ENCODE data around the gene MICU1. TPM values are rescaled to one million over a fixed set of nuclear protein-coding genes. Genes with fewer than 3 reads are reported as not detected.

MICU1 gene
- total RNA-seq, 1 experiment from 2014 or later = 70.5 TPM

- H3K9me2 ChIP-seq (ENCODE audit: insufficient read depth) = no peaks in the 10 kb centered on the region
- no peaks in the 10 kb centered on the region for H3K4me1 ChIP-seq (replicated peaks; ENCODE audit: insufficient read depth)
- no peaks in the 10 kb centered on the region for H4K20me1 ChIP-seq (ENCODE audit: insufficient read depth)
- H2AFZ ChIP-seq = no peak overlapping the region
- TF ChIP-seq CTCF (conservative IDR thresholded peaks at IDR 0.05) = no peak
- no peak overlapping the region for H3K27ac ChIP-seq
- ChIA-PET CTCF (interaction anchor here (0.6 kb wide), 1 partner anchor 106 kb away, joined by 7 read pairs; no protein-coding TSS in a partner anchor), POLR2A (ENCODE audit: unreplicated experiment) (no interaction called here)
- no peaks in the 10 kb centered on the region for H3K27me3 ChIP-seq (ENCODE audit: insufficient read depth, low read depth)
- H3F3A ChIP-seq (ENCODE audit: insufficient read depth, low read depth) = no peaks in the 10 kb centered on the region; the same call in 1 of the 2 replicates
- intact Hi-C loops (cut with micrococcal nuclease; ENCODE audit: unreplicated experiment) = no loop called here
- no peaks in the 10 kb centered on the region for H3K9me3 ChIP-seq (ENCODE audit: insufficient read depth, low read depth)
- no peak overlapping the region for H3K4me3 ChIP-seq
- H3K36me3 ChIP-seq (ENCODE audit: low read depth) = 0 out of 2 replicates have a peak, but pooled peaks cover 7% of the 10 kb centered on the region
- BruUV-seq (replicated peaks) = no TSS peak
- no peaks in the 10 kb centered on the region for H3K79me2 ChIP-seq (ENCODE audit: low read depth)
- DNase-seq = no peak
- H3K4me2 ChIP-seq = no peak overlapping the region
Observed at GRCh38 chr10:72561745-72562166, 64.1 kb downstream of the MICU1 start.

- Histone ChIP-seq H3K9me3 (ENCODE audit: insufficient read depth, low read depth) (no peaks in the 10 kb centered on the region), H3K36me3 (ENCODE audit: low read depth) (0 out of 2 replicates have a peak, but pooled peaks cover 4% of the 10 kb centered on the region), H3K79me2 (ENCODE audit: low read depth) (no peaks in the 10 kb centered on the region), H4K20me1 (ENCODE audit: insufficient read depth) (no peaks in the 10 kb centered on the region), H3F3A (ENCODE audit: insufficient read depth, low read depth) (peaks cover 5% of the 10 kb centered on the region), H3K4me3 (no peak overlapping the region), H3K27ac (no peak overlapping the region), H2AFZ (no peak overlapping the region), H3K9me2 (ENCODE audit: insufficient read depth) (no peaks in the 10 kb centered on the region), H3K4me1 (replicated peaks; ENCODE audit: insufficient read depth) (peaks cover 4% of the 10 kb centered on the region; the same call in 1 of the 2 replicates), H3K4me2 (no peak overlapping the region), H3K27me3 (ENCODE audit: insufficient read depth, low read depth) (no peaks in the 10 kb centered on the region)
- intact Hi-C loops (cut with micrococcal nuclease; ENCODE audit: unreplicated experiment) = no loop called here
- BruUV-seq (replicated peaks) = no TSS peak
- no peak for TF ChIP-seq EZH2 (IDR thresholded peaks at IDR 0.05; ENCODE audit: low read depth)
- TF ChIP-seq CTCF (conservative IDR thresholded peaks at IDR 0.05) = no peak
- DNase-seq = no peak
- CTCF ChIA-PET = interaction anchor here (0.7 kb wide), 1 partner anchor 66 kb away, joined by 13 read pairs; no protein-coding TSS in a partner anchor
- POLR2A ChIA-PET (ENCODE audit: unreplicated experiment) = no interaction called here
Observed at GRCh38 chr10:72557362-72557761, 68.5 kb downstream of the MICU1 start.

GRCh38 chr10:72552857-72553256, 73.0 kb downstream of the MICU1 start:
- no peak overlapping the region for H3K4me2 ChIP-seq
- H3K27me3 ChIP-seq (ENCODE audit: insufficient read depth, low read depth) = no peaks in the 10 kb centered on the region
- no peaks in the 10 kb centered on the region for H3K9me3 ChIP-seq (ENCODE audit: insufficient read depth, low read depth)
- CTCF ChIA-PET = no interaction called here
- intact Hi-C loops (cut with micrococcal nuclease; ENCODE audit: unreplicated experiment) = no loop called here
- peaks cover 20% of the 10 kb centered on the region for H3K36me3 ChIP-seq (ENCODE audit: low read depth)
- no peak overlapping the region for H2AFZ ChIP-seq
- POLR2A ChIA-PET (ENCODE audit: unreplicated experiment) = no interaction called here
- no peak for TF ChIP-seq CTCF (conservative IDR thresholded peaks at IDR 0.05)
- TF ChIP-seq EZH2 (IDR thresholded peaks at IDR 0.05; ENCODE audit: low read depth) = no peak
- BruUV-seq (replicated peaks) = no TSS peak
- no peaks in the 10 kb centered on the region for H3K9me2 ChIP-seq (ENCODE audit: insufficient read depth)
- H3K4me1 ChIP-seq (replicated peaks; ENCODE audit: insufficient read depth) = peaks cover 4% of the 10 kb centered on the region; the same call in 1 of the 2 replicates
- H3F3A ChIP-seq (ENCODE audit: insufficient read depth, low read depth) = peaks cover 5% of the 10 kb centered on the region
- H4K20me1 ChIP-seq (ENCODE audit: insufficient read depth) = no peaks in the 10 kb centered on the region
- peak in 1 of 2 experiments; percentile 77 for DNase-seq
- no peaks in the 10 kb centered on the region for H3K79me2 ChIP-seq (ENCODE audit: low read depth)
- no peak overlapping the region; the same call in 1 of the 2 replicates for H3K27ac ChIP-seq
- no peak overlapping the region for H3K4me3 ChIP-seq

Measured in PC-9 (cell line).